ENCODE measurements around the gene CNR2.

Gene CNR2

DNA sequence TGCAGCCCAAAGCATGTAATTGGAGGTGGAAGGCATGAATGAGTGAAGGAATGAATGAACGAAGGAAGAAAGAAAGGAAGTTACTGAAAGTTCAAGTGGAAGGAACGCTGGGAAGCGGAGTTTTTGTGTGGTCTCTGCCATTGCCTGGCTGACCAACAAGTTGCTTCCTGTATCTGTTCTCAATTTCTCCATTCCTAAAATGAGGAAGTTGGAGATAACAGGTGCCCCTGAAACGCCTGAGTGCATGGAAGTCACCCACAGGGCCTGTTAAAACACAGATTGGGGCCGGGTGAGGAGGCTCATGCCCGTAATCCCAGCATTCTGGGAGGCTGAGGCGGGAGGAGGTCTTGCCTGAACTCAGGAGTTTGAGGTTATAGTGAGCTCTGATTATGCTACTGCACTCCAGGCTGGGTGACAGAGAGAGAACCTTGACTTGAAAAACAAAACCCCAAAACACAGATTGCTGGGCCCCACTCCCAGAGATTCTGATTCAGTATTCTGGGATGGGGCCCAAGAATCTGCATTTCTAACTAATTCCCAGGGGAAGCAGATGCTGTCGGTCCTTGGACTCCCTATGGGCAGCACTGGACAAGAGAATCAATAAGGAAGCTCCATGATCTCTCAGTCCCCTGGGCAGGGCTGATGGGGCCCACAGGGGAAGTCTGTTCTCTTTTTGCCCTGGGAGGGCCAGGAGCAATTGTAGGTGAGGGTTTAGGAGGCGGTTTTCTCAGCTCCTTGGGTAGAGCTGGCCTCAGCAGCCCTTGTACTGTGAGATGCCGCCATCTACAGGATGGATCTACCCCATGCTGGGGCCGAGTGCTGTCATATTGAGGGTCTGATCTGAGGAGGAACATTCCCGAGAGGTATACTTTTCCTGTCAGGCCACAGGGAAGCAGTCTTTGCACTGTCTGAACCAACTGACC is 3.3 kb upstream of the CNR2 start:
- Histone ChIP-seq H3K27ac (ENCODE audit: low read length) (no peak overlapping the region), H3K4me1 (ENCODE audit: insufficient read depth, low read length) (no peaks in the 10 kb centered on the region)
- ATAC-seq (ENCODE audit: insufficient read depth, low read depth) = peak; percentile 80

DNA sequence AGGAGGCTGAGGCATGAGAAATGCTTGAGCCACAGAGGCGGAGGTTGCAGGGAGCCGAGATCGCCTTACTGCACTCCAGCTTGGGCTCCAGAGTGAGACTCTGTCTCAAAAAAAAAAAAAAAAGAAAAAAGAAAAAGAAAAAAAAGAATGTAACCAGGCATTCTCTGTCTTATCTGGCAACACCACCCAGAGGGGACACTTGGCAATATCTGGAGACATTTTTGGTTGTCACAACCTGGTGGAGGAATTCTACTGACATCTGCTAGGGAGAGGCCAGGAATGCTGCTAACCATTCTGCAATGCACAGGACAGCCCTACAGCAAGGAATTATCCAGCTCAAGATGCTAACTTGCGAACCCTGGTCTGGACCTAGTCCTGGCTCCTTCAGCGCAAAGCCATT is 2.3 kb upstream of the CNR2 start:
- no peak for TF ChIP-seq EZH2 (IDR thresholded peaks at IDR 0.05; ENCODE audit: borderline replicate concordance, low read depth, low read length, severe bottlenecking)
- TF ChIP-seq, protein P1, sequence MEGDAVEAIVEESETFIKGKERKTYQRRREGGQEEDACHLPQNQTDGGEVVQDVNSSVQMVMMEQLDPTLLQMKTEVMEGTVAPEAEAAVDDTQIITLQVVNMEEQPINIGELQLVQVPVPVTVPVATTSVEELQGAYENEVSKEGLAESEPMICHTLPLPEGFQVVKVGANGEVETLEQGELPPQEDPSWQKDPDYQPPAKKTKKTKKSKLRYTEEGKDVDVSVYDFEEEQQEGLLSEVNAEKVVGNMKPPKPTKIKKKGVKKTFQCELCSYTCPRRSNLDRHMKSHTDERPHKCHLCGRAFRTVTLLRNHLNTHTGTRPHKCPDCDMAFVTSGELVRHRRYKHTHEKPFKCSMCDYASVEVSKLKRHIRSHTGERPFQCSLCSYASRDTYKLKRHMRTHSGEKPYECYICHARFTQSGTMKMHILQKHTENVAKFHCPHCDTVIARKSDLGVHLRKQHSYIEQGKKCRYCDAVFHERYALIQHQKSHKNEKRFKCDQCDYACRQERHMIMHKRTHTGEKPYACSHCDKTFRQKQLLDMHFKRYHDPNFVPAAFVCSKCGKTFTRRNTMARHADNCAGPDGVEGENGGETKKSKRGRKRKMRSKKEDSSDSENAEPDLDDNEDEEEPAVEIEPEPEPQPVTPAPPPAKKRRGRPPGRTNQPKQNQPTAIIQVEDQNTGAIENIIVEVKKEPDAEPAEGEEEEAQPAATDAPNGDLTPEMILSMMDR (IDR thresholded peaks at IDR 0.05; ENCODE audit: borderline replicate concordance, extremely low read depth, low read length, poor library complexity, severe bottlenecking) = no peak
- H3K4me1 ChIP-seq (ENCODE audit: insufficient read depth, low read length) = no peaks in the 10 kb centered on the region
- H2AFZ ChIP-seq (ENCODE audit: low read depth, low read length) = no peak overlapping the region
- H3K79me2 ChIP-seq (ENCODE audit: insufficient read depth, low read length) = no peaks in the 10 kb centered on the region
- no peak overlapping the region for H3K4me3 ChIP-seq (ENCODE audit: low read depth in 1 of 2, low read length in 2 of 2)
- ATAC-seq (ENCODE audit: insufficient read depth, low read depth) (no peak), DNase-seq (no peak)
- H4K20me1 ChIP-seq (ENCODE audit: insufficient read depth, low read length) = no peaks in the 10 kb centered on the region
- H3K36me3 ChIP-seq (ENCODE audit: insufficient read depth, low read length) = no peaks in the 10 kb centered on the region
- H3K9me3 ChIP-seq (ENCODE audit: insufficient read depth, low read length, severe bottlenecking) = no peaks in the 10 kb centered on the region
- no peaks in the 10 kb centered on the region for H3K27me3 ChIP-seq (ENCODE audit: insufficient read depth, low read length, poor library complexity)
- H3K27ac ChIP-seq (ENCODE audit: low read length) = no peak overlapping the region
- no peak overlapping the region for H3K9ac ChIP-seq (ENCODE audit: low read depth, low read length)
- H3K4me2 ChIP-seq (ENCODE audit: insufficient read depth, low read length) = no peak overlapping the region

More for the DNA sequence above, 3.3 kb upstream of the CNR2 start:
- Histone ChIP-seq H3K27me3 (ENCODE audit: insufficient read depth, low read length, poor library complexity) (no peaks in the 10 kb centered on the region), H2AFZ (ENCODE audit: low read depth, low read length) (no peak overlapping the region), H3K4me3 (ENCODE audit: low read depth in 1 of 2, low read length in 2 of 2) (no peak overlapping the region), H4K20me1 (ENCODE audit: insufficient read depth, low read length) (no peaks in the 10 kb centered on the region), H3K79me2 (ENCODE audit: insufficient read depth, low read length) (no peaks in the 10 kb centered on the region), H3K9me3 (ENCODE audit: insufficient read depth, low read length, severe bottlenecking) (no peaks in the 10 kb centered on the region), H3K4me2 (ENCODE audit: insufficient read depth, low read length) (no peak overlapping the region), H3K9ac (ENCODE audit: low read depth, low read length) (no peak overlapping the region), H3K36me3 (ENCODE audit: insufficient read depth, low read length) (no peaks in the 10 kb centered on the region)
- no peak for TF ChIP-seq EZH2 (IDR thresholded peaks at IDR 0.05; ENCODE audit: borderline replicate concordance, low read depth, low read length, severe bottlenecking)
- TF ChIP-seq, protein P1 (IDR thresholded peaks at IDR 0.05; ENCODE audit: borderline replicate concordance, extremely low read depth, low read length, poor library complexity, severe bottlenecking) = peak; percentile 72
- peak; percentile 55 for DNase-seq

DNA sequence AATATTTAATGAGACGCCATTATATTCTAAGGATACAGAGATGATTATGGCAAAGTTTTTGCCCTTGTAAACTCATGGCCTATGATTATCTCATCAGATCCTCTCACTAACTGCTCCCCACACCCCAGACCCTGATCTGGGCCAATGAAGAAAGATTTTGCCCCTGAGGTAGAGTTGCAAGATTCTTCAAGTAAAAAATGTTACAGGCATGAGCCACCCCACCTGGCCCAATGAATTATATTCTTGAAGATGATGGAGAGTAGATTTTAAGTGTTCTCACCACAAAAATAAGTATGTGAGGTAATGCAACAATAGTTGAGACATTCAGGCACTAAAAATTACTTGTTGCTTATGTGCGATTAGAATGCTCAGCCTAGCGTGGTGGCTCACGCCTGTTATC is 1.8 kb upstream of the CNR2 start:
- Histone ChIP-seq H3K4me3 (ENCODE audit: low read depth in 1 of 2, low read length in 2 of 2) (no peak overlapping the region), H4K20me1 (ENCODE audit: insufficient read depth, low read length) (no peaks in the 10 kb centered on the region), H3K9ac (ENCODE audit: low read depth, low read length) (no peak overlapping the region), H3K36me3 (ENCODE audit: insufficient read depth, low read length) (no peaks in the 10 kb centered on the region), H3K4me1 (ENCODE audit: insufficient read depth, low read length) (no peaks in the 10 kb centered on the region), H3K9me3 (ENCODE audit: insufficient read depth, low read length, severe bottlenecking) (no peaks in the 10 kb centered on the region), H2AFZ (ENCODE audit: low read depth, low read length) (no peak overlapping the region), H3K4me2 (ENCODE audit: insufficient read depth, low read length) (no peak overlapping the region), H3K27me3 (ENCODE audit: insufficient read depth, low read length, poor library complexity) (no peaks in the 10 kb centered on the region), H3K79me2 (ENCODE audit: insufficient read depth, low read length) (no peaks in the 10 kb centered on the region), H3K27ac (ENCODE audit: low read length) (no peak overlapping the region)
- TF ChIP-seq, protein P1 (IDR thresholded peaks at IDR 0.05; ENCODE audit: borderline replicate concordance, extremely low read depth, low read length, poor library complexity, severe bottlenecking) = no peak
- no peak for TF ChIP-seq EZH2 (IDR thresholded peaks at IDR 0.05; ENCODE audit: borderline replicate concordance, low read depth, low read length, severe bottlenecking)
- no peak for ATAC-seq (ENCODE audit: insufficient read depth, low read depth)
- no peak for DNase-seq
